Kidney epithelial cell (primary cell): ENCODE measurements around the gene PGBD5. TPM values are rescaled to one million over a fixed set of nuclear protein-coding genes. Genes with fewer than 3 reads are reported as not detected.

Experiments
- DNase-seq: peaks from one replicate; pipeline ENCODE4 v3.0.0-alpha.2; 2010; ENCODE audit warnings: low read depth
- H3K27me3 ChIP-seq: 2 replicates; pipeline ENCODE4 v1.6.0; 2011; ENCODE audit warnings: low read length; ENCODE audit not compliant: control insufficient read depth, insufficient read depth
- H3K36me3 ChIP-seq: 2 replicates; pipeline ENCODE4 v1.5.1; 2011; ENCODE audit warnings: low read length; ENCODE audit not compliant: control insufficient read depth, insufficient read depth
- H3K4me3 ChIP-seq: 2 replicates; pipeline ENCODE4 v1.5.1; 2011; ENCODE audit warnings: low read depth, mild to moderate bottlenecking, control low read depth, low read length
- CTCF ChIP-seq: IDR thresholded peaks from 2 replicates; pipeline ENCODE4 v1.5.1; 2011; ENCODE audit warnings: mild to moderate bottlenecking, moderate library complexity, low read length, control low read depth, inconsistent platforms; ENCODE audit not compliant: insufficient read depth, poor library complexity, severe bottlenecking
- total RNA-seq: library from RNA; depleted of rRNA; stranded (reverse); fragments of >200 nt; gene quantifications from 2 replicates; pipeline ENCODE4 v1.2.3, GENCODE V29; 2015

PGBD5 gene
- total RNA-seq, 1 donor from 2014 or later: 54.0 TPM

- no peaks in the 10 kb centered on the region for H3K36me3 ChIP-seq
- TF ChIP-seq CTCF: no peak
- H3K4me3 ChIP-seq: no peak overlapping the region
- peaks cover 26% of the 10 kb centered on the region for H3K27me3 ChIP-seq
- DNase-seq: no peak
These were observed 134.2 kb downstream of the PGBD5 start for GRCh38 chr1:230291731-230292620.

- no peak for DNase-seq
- Histone ChIP-seq H3K27me3 (peaks cover 26% of the 10 kb centered on the region), H3K4me3 (no peak overlapping the region), H3K36me3 (no peaks in the 10 kb centered on the region)
- no peak for TF ChIP-seq CTCF
These were observed 136.8 kb downstream of the PGBD5 start for GRCh38 chr1:230289350-230289644.

- Histone ChIP-seq H3K27me3 (peaks cover 22% of the 10 kb centered on the region), H3K36me3 (no peaks in the 10 kb centered on the region), H3K4me3 (no peak overlapping the region)
- no peak for TF ChIP-seq CTCF
- no peak for DNase-seq
These were observed 137.3 kb downstream of the PGBD5 start for GRCh38 chr1:230288641-230289349.

GRCh38 chr1:230287674-230288315 is 138.3 kb downstream of the PGBD5 start:
- DNase-seq: no peak
- no peaks in the 10 kb centered on the region for H3K36me3 ChIP-seq
- no peak overlapping the region for H3K4me3 ChIP-seq
- peaks cover 12% of the 10 kb centered on the region for H3K27me3 ChIP-seq
- TF ChIP-seq CTCF: no peak

- DNase-seq: no peak
- TF ChIP-seq CTCF: no peak
- peaks cover 5% of the 10 kb centered on the region for H3K27me3 ChIP-seq
- H3K36me3 ChIP-seq: no peaks in the 10 kb centered on the region
- H3K4me3 ChIP-seq: no peak overlapping the region
These were observed 139.3 kb downstream of the PGBD5 start for GRCh38 chr1:230286890-230287269.
